BLaER1 treated with 17β-estradiol and CSF1 and Interleukin-3, amounts not matched to agents 10 nM and 100 nM (cell line): ENCODE results near the gene KLHL3.

Source experiments
- H3K27ac ChIP-seq, 11 experiments: shearing (Covaris generic); formaldehyde crosslinking; 2 replicates each; pipeline ENCODE4 v1.8.1; 2022
- H3K27me3 ChIP-seq, 11 experiments: shearing (Covaris generic); formaldehyde crosslinking; 2 replicates each; pipeline ENCODE4 v1.8.1; 2022
- H3K36me3 ChIP-seq, 11 experiments: shearing (Covaris generic); formaldehyde crosslinking; 2 replicates each; pipeline ENCODE4 v1.8.1; 2022
- H3K4me1 ChIP-seq, 10 experiments: shearing (Covaris generic); formaldehyde crosslinking; 2 replicates each; pipeline ENCODE4 v1.8.1; 2022
- H3K4me2 ChIP-seq, 11 experiments: shearing (Covaris generic); formaldehyde crosslinking; 2 replicates each; pipeline ENCODE4 v1.8.1; 2022
- H3K4me3 ChIP-seq, 10 experiments: shearing (Covaris generic); formaldehyde crosslinking; 2 replicates each; pipeline ENCODE4 v1.8.1; 2022
- H3K9ac ChIP-seq, 11 experiments: shearing (Covaris generic); formaldehyde crosslinking; 2 replicates each; pipeline ENCODE4 v1.8.1; 2022
- H3K9me3 ChIP-seq, 11 experiments: shearing (Covaris generic); formaldehyde crosslinking; replicated peaks in 1 of 11; 2 replicates each; pipeline ENCODE4 v1.8.1; 2022
- H4K20me1 ChIP-seq, 11 experiments: shearing (Covaris generic); formaldehyde crosslinking; 2 replicates each; pipeline ENCODE4 v1.8.1; 2022
- Cebpa-rat ChIP-seq, 11 experiments: shearing (Covaris generic); IDR thresholded peaks; 2 replicates each; pipeline ENCODE4 v1.8.1; 2022

Gene KLHL3

DNA sequence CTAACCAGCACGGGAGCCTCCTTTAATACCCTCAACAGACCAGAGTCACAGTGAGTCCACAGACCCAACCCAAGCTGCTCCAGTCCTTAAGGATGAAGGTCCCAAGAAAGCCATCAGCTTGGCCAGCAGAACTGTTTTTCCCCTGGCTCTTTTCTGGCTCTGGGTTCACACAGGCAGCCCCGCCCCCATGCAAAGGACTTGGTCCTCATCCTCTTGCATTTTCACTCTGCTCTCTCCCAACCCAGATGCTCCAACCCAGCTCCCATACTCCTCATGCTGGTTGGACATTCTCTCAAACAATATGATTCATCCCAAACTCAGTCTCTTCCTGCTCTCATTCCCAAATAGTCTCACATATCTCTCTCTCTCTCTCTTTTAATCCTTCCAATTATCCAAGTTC lies 162.5 kb downstream of the KLHL3 start:
- no peak overlapping the region for H3K4me3 ChIP-seq
- H3K27me3 ChIP-seq, result no peaks in the 10 kb centered on the region
- TF ChIP-seq Cebpa-rat (IDR thresholded peaks at IDR 0.05), result no peak
- H3K9ac ChIP-seq, result no peak overlapping the region
- peaks cover 18 to 44% (median 28%) of the 10 kb centered on the region in 11 experiments for H3K9me3 ChIP-seq
- H3K27ac ChIP-seq, result no peak overlapping the region
- H3K4me2 ChIP-seq, result peak overlapping the region in 1 of 11 experiments; percentile 31; a peak in 2 of 22 replicates
- peaks cover 19 to 76% (median 50%) of the 10 kb centered on the region in 10 experiments for H3K4me1 ChIP-seq
- H3K36me3 ChIP-seq, result no peaks in the 10 kb centered on the region
- H4K20me1 ChIP-seq, result no peaks in the 10 kb centered on the region

DNA sequence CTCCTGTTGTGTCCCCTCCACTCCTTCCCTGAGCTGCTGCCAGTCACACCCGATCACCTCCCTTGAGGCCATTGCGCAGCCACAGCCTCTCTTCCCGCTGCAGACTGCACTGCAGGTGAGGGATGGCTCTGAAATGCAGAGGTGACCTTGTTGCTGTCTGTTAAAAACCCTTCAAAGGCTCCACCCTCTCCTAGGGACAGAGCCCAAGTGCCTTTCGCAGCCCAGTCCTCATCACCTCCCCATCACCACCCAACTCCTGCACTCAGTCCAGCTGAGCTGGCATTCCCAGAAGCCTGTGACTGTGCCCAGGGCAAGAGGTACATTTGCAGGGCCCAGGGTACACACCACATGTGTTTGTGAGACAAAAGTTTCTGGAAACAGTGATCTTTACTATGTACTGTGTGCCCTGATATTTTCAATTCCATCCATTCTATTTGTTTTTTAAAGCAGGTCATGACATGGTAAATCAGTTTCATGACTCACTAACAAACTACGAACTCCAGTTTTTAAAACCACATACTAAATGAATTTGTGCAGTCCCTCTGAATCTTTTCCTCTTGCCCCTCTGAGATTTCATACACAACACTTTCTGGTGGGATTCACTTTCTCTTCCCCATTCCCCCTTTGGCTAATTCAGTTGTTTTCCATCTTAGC lies 163.7 kb downstream of the KLHL3 start:
- H3K9me3 ChIP-seq, result peaks cover 14 to 40% (median 24%) of the 10 kb centered on the region in 11 experiments
- no peaks in the 10 kb centered on the region for H3K36me3 ChIP-seq
- H3K27ac ChIP-seq, result no peak overlapping the region
- H4K20me1 ChIP-seq, result no peaks in the 10 kb centered on the region
- H3K4me3 ChIP-seq, result no peak overlapping the region
- H3K4me1 ChIP-seq, result peaks cover 21 to 77% (median 50%) of the 10 kb centered on the region in 10 experiments
- no peaks in the 10 kb centered on the region for H3K27me3 ChIP-seq
- no peak for TF ChIP-seq Cebpa-rat (IDR thresholded peaks at IDR 0.05)
- peak overlapping the region; percentile 14 to 74 (median 66); a peak in 14 of 22 replicates for H3K4me2 ChIP-seq
- H3K9ac ChIP-seq, result no peak overlapping the region

DNA sequence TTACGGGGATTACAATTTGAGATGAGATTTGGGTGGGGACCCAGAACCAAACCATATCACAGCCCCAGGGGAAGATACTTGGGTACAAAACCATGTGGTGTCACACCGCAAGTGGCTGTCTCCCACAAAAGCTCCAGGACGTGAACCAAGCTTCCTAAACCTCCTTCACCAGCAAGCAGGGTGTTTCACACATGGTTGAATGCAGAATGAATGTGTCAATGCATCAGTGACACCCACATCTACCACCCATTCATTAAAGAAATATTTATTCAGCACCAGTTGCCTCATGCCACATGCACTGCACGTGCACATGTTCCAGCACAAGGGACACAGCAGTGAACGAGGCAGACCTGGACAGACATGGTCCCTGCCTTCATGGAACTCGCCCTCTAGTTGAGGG lies 165.8 kb downstream of the KLHL3 start:
- peak overlapping the region in 9 of 11 experiments; percentile 27 to 74 (median 67); a peak in 16 of 22 replicates for H3K4me2 ChIP-seq

More for the DNA sequence above, 165.8 kb downstream of the KLHL3 start:
- peaks cover 31 to 77% (median 47%) of the 10 kb centered on the region in 10 experiments for H3K4me1 ChIP-seq
- H3K4me3 ChIP-seq, result no peak overlapping the region
- no peaks in the 10 kb centered on the region for H3K36me3 ChIP-seq
- no peaks in the 10 kb centered on the region for H3K27me3 ChIP-seq
- TF ChIP-seq Cebpa-rat (IDR thresholded peaks at IDR 0.05), result no peak
- no peak overlapping the region for H3K27ac ChIP-seq
- peaks cover 0 to 25% (median 10%) of the 10 kb centered on the region in 11 experiments; a peak in 13 of 22 replicates for H3K9me3 ChIP-seq
- no peaks in the 10 kb centered on the region for H4K20me1 ChIP-seq
- no peak overlapping the region for H3K9ac ChIP-seq
